NCI-H1105 (cell line): ENCODE measurements around the gene CARD11.
"Not testable (repeated sequence)": the region's sequence is repeated elsewhere in the genome, so short reads cannot be mapped to it uniquely, and the experiment has no call there.

Source experiments
- DNase-seq: peaks from one replicate; lab custom pipeline; 2025; lab: John Stamatoyannopoulos, UW

Gene CARD11

GRCh38 chr7:2962865-2963264 lies 80.8 kb downstream of the CARD11 start:
- DNase-seq, result no peak

GRCh38 chr7:2959828-2960599 lies 83.7 kb downstream of the CARD11 start:
- DNase-seq, result no peak

- DNase-seq, result no peak
Measured at GRCh38 chr7:2959103-2959680, 84.5 kb downstream of the CARD11 start.

DNA sequence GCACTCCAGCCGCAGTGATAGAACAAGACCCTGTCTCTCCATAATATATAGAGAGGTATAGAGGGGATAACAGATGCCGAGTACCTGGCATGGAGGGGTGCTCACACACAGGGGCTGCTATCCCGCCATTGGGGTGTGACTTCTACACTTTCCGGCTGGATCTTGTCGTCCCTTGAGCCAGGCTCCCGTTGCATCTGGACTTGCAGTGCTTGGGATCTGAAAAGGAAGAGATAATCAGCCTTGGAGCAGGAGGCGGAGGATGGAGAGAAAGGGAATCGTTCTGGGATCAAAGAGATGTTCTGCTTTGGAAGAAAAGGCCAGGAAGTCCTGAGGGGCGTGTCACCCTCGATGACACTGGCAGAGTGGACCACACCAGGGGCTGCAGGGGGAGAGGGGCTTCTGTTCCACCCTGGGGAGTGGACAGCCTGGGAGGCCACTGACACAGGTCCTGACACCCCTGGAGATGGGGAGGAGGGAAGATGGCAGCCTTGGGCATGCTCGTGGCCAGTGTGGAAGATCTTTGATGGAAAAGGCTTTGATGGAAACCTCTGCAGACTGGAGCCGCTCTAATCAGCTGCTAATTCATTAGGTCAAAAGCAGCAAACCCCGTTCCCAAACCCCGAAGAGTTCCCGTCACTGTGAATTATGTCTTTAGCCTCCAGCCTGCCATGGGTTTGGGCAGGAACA lies 85.1 kb downstream of the CARD11 start:
- DNase-seq, result no peak

DNA sequence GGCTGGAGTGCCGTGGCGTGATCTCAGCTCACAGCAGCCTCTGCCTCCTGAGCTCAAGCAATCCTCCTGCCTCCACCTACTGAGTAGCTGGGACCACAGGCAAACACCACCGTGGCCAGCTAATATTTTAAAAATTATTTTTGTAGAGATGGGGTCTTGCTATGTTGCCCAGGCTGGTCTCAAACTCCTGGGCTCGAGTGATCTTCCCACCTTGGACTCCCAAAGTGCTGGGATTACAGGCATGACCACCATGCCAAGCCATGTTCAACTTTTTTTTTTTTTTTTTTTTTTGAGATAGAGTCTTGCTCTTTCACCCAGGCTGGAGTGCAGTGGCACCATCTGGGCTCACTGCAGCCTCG lies 86.3 kb downstream of the CARD11 start:
- not testable (repeated sequence) for DNase-seq

GRCh38 chr7:2956526-2957368 lies 86.9 kb downstream of the CARD11 start:
- no peak for DNase-seq

- no peak for DNase-seq
Measured at GRCh38 chr7:2956076-2956475, 87.6 kb downstream of the CARD11 start.

DNA sequence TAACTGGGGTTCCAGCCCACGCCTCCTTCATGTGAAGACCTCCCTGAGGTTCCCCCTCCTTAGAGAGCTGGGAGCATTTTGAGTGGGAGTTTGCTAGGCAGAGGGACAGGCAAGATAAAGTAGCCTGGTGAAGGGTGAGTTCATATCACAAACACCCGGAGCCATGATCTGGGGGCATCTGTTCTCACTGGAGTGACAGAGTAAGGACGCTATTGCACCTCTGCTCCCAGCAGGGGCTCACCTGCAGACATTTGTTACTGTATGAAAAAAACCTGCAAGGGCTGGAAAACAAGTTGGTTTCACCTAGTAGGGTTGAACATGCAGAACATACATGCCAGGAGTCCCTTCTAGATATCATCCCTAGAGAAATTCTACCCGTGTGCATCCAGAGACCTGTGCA lies 88.4 kb downstream of the CARD11 start:
- DNase-seq, result no peak

GRCh38 chr7:2954433-2954853 lies 89.2 kb downstream of the CARD11 start:
- DNase-seq, result no peak

DNA sequence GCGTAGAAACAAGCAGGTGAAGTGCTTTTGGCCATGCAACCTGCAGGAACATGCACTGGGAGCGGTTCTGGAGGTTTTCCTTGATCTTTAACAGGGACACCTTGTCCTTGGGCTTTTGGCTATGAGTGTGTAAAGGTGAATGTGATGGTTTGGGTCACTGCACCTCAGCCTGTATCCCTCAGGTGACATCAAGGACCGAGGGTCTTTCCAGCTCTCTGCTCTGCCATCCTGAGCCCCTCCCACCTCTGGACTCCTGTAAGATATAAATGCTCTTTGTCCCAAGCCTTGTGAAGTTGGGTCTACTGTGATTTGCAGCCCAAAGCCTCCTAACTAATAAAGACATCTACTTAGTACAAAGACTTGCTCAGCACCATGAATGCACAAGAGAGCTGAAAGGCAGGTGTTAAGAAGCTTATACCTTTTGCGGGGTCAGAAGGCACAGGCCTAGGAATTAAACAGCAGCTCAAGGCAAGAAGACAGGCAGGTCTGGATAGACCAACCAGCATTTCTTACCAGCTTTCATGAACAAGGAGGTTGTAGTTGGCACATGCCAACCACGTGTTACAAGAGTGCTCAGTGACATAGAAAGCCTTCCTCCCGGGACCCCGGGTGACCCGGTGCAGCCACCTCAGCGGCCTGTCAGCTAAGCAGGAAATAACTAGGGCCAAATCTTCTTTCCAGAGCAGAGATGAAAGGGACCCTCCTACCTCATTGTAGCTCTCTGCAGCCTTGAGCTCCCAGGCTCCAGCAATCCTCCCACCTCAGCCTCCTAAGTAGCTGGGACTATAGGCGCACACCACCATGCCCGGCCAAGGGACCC lies 89.9 kb downstream of the CARD11 start:
- no peak for DNase-seq

- no peak for DNase-seq
Measured at GRCh38 chr7:2953099-2953498, 90.6 kb downstream of the CARD11 start.

DNA sequence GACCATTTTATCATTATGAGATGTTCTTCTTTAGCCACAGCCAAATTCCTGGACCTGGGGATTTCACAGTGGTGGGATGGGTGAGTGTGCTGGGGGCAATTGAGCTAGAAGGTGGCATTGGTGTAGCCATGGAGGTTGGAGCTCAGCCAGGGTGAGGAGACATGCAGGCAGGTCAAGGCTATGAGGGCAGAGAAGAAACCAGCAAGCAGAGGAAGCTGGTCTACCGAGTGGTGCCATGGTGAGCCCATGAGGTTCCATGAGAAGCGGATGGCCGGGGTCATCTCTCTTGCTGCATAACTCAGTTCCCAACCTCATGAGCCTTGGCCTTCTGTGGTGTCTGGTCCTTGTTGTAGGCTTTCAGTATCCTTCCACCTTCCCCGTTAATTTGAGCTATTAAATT lies 91.4 kb downstream of the CARD11 start:
- no peak for DNase-seq

DNA sequence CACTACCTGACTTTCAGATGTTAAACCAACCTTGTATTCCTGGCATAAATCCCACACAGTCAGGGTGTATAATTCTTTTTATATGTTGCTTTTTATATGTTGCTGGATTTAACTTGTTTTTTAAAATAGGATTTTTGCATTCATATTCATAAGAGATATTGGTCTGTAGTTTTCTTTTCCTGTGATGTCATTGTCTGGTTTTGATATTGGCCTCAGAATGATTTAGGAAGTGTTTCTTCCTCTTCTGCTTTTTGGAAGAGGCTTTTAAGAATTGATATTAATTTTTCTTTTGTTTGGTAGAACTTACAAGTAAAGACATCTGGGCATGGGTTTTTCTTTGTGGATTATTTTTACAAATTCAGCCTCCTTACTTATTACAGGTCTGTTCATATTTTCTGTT lies 93.1 kb downstream of the CARD11 start:
- no peak for DNase-seq

DNA sequence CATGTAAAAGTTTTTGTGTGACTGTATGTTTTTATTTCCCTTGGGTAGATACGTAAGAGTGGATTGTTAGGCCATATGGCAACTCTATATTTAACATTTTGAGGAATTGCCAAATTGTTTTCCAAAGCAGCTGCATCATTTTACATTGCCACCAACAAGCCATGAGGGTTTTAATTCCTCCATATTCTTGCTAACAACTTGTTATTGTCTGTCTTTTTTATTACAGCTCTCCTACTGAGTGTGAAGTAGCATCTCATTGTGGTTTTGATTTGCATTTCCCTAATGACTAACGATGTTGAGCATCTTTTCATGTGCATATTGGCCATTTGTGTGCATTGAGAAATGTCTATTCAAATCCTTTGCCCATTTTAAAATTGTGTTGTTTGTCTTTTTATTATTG lies 94.9 kb downstream of the CARD11 start:
- no peak for DNase-seq

DNA sequence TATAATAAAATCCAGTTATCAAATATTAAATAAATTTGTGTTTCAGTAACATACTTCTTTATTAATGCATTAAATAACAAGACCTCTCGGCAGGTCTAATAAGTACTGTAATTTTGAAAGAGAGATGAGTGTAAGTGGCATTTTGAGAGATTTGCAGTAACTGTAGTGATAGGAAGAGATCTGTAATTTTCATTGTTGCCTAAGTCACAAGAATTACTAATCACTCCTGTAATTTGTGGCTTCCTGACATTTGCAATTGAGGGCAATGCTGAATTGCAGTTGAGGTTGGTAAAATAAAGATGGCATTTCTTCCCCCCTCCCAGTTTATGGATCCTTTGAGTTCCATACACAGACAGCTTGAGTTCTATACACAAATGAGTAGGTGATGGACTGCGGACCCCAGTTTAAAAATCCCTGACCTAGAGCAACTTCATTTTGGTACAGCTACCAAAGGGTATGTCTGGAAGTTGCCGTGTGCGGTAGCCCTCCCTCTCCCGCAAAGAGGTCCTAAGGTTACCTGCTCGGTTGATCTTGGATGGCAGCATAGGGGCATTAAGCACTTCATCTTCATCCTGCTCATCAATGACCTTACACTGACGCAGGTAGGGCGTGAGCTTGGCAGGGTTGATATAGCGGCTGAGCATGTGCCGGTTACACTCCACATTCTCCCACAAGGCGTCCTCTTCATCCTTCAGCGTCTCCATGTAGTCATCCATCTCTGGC lies 96.4 kb downstream of the CARD11 start:
- no peak for DNase-seq

DNA sequence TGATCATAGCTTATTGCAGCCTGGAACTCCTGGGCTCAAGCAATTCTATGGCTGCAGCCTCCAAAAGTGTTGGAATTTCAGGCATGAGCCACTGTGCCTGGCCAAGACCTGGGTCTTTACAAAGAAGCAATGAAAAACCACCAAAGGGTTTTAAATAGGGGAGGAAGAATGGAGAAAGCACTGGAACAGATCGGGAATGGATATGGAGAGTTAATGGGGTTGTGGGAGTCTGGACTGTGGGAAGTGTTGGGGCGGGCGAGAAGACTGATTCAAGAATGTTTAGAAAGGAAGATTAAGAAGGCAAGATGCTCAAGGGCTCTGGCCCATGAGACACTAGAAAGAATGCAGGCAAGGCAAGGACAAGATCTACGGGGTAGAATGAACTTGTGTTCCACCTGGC lies 98.5 kb downstream of the CARD11 start:
- DNase-seq, result no peak

- DNase-seq, result no peak
Measured at GRCh38 chr7:2944739-2945138, 98.9 kb downstream of the CARD11 start.

GRCh38 chr7:2943851-2944601 lies 99.6 kb downstream of the CARD11 start:
- DNase-seq, result no peak

DNA sequence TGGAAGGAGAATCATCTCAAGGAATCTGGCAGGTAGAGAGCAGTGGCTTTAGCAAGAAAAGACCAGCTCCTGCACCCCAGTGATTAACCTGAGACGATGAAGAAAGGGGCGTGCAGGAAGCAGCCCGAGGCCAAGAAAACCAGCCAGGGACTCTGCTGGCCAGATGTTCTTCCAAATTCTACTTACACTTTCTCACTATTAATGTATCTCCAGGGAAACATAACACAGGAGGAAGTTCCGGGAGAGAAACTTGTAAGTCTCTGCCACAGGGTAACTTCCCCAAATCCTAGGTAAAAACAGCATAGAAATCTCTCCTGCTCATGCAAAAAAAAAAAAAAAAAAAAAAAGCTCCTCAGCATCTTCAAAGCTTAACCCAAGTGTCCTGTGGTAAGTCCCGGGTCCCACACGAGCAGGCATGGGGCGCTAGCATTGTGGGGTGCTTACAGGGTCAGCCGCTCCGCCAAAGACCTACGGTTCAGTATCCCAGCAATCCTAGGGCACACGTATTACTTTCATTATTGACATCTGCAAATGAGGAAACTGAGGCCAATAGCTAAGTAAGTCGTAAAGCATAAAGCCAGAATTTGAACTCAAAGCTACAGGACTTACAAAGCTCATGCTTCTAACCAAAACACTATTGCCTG lies 102.3 kb downstream of the CARD11 start:
- no peak for DNase-seq

GRCh38 chr7:2940466-2940865 lies 103.2 kb downstream of the CARD11 start:
- no peak for DNase-seq
